ENCODE data around the gene GATAD2B.

GATAD2B gene

GRCh38 chr1:153801028-153801625, 121.6 kb downstream of the GATAD2B start:
- no peak for DNase-seq (ENCODE audit: low spot score)
- 0 out of 2 replicates have a peak overlapping the region, but pooled peaks have one; percentile 28 for H3K27ac ChIP-seq
- CTCF ChIA-PET, result interaction anchor here (0.6 kb wide), 1 partner anchor 1818 kb away, joined by 7 read pairs; no protein-coding TSS in a partner anchor
- POLR2A ChIA-PET (ENCODE audit: low non-redundant PET), result no interaction called here
- TF ChIP-seq CTCF (conservative IDR thresholded peaks at IDR 0.05; ENCODE audit: low read depth), result no peak

GRCh38 chr1:153800516-153800915, 122.3 kb downstream of the GATAD2B start:
- CTCF ChIA-PET, result no interaction called here
- DNase-seq (ENCODE audit: low spot score), result no peak
- TF ChIP-seq CTCF (conservative IDR thresholded peaks at IDR 0.05; ENCODE audit: low read depth), result no peak
- H3K27ac ChIP-seq, result peak overlapping the region; percentile 28
- POLR2A ChIA-PET (ENCODE audit: low non-redundant PET), result no interaction called here

- peak overlapping the region; percentile 28 for H3K27ac ChIP-seq
- TF ChIP-seq CTCF (conservative IDR thresholded peaks at IDR 0.05; ENCODE audit: low read depth), result no peak
- ChIA-PET POLR2A (ENCODE audit: low non-redundant PET) (no interaction called here), CTCF (no interaction called here)
- no peak for DNase-seq (ENCODE audit: low spot score)
Observed at GRCh38 chr1:153799566-153800465, 123.0 kb downstream of the GATAD2B start.

- TF ChIP-seq CTCF (conservative IDR thresholded peaks at IDR 0.05; ENCODE audit: low read depth), result no peak
- ChIA-PET POLR2A (ENCODE audit: low non-redundant PET) (no interaction called here), CTCF (no interaction called here)
- peak overlapping the region; percentile 28 for H3K27ac ChIP-seq
- DNase-seq (ENCODE audit: low spot score), result no peak
Observed at GRCh38 chr1:153799016-153799415, 123.8 kb downstream of the GATAD2B start.

- TF ChIP-seq CTCF (conservative IDR thresholded peaks at IDR 0.05; ENCODE audit: low read depth), result no peak
- H3K27ac ChIP-seq, result peak overlapping the region; percentile 49
- DNase-seq (ENCODE audit: low spot score), result no peak
- POLR2A ChIA-PET (ENCODE audit: low non-redundant PET), result no interaction called here
- CTCF ChIA-PET, result interaction anchor here (0.6 to 2.1 kb wide), 4 partner anchors 148 to 537 kb away, joined by 3 to 18 read pairs (median 4); partner anchors contain the start of gene RAB13
Observed at GRCh38 chr1:153798468-153798780, 124.3 kb downstream of the GATAD2B start.

- DNase-seq (ENCODE audit: low spot score), result peak; percentile 83
- ChIA-PET POLR2A (ENCODE audit: low non-redundant PET) (no interaction called here), CTCF (interaction anchor here (0.5 to 2.1 kb wide), 10 partner anchors 14 to 341 kb away, joined by 3 to 18 read pairs (median 4); partner anchors contain the start of genes DENND4B, GATAD2B and RAB13)
- peak; percentile 87 for TF ChIP-seq CTCF (conservative IDR thresholded peaks at IDR 0.05; ENCODE audit: low read depth)
- H3K27ac ChIP-seq, result no peak overlapping the region
Observed at GRCh38 chr1:153796786-153797659, 125.7 kb downstream of the GATAD2B start.

Measured in RWPE1 (cell line).